GM18508 (cell line): ENCODE results near the gene GAB3.

Experiments
- ATAC-seq: cut with Tn5 transposase; IDR thresholded peaks from one replicate; pipeline ENCODE4 v1.9.1; 2021; ENCODE audit warnings: moderate number of reproducible peaks; ENCODE audit not compliant: insufficient read depth, unreplicated experiment

GAB3 gene

DNA sequence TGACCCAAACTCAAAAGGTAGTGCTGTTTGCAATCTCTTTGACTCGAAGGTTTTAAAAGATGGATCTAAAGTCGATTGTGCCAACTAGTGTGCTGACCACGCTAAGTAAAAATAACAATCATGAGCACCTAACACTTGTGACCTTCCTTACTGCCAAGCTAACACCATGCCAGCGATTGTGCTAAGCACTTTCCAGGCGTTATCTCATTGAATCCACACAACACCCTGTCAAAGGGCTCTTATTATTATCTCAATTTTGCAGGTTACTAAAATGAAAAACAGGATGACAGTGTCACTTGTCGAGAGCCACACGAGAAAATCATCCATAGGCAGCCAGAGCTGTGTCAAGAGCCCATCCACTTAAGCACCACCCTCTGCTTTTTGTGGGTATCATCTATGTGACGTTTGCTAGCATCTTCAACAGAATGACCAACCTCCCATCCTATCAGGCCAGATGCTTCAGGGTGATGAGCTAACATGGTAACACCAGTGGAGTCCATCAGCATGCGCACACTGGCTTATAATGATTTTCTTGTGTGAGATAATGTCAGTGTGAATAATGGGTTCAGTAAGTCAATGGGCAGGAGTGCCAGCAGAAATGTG lies 893 bp upstream of the GAB3 start:
- no peak for ATAC-seq

DNA sequence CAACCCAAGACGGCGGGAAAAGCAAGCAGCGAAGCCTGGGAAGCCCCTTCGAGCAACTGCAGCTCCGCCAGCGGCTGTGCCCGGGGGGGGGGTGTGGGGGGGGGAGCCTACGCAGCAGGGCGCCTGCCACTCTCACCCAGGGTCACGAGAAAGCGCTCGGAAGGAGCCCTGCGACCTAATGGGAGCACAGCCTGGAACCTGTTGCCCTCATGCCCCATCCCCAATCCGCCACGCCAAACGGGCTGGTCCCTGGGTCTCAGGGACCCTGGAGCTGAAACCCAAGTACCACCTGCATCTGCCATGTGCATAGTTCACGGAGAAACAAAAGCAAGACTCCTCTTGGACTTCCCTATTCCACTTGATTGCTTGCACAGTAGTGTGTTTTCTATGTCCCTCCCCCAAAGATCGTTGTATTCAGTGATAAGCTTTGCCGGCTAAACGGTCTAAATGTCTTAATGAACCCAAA lies 359 bp upstream of the GAB3 start:
- no peak for ATAC-seq

DNA sequence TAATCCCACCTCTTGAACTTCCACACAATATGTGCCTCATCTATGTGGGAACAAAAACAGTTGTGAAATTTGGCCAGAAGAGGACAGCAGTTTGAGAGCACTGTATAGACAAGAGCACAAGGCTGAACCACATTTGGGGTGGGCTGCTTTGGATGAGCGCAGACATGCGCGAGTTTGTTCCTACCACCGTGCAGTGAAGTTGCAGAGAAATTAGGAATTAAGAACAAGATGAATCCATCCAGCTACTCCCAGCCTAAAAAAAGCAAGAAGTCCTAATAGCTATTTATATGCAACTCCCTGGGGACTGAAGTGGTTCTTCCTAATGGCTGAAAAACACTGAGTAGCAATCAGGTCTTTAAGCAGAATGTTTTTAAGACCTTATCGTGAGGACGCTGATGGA lies 1.0 kb downstream of the GAB3 start:
- ATAC-seq = no peak

DNA sequence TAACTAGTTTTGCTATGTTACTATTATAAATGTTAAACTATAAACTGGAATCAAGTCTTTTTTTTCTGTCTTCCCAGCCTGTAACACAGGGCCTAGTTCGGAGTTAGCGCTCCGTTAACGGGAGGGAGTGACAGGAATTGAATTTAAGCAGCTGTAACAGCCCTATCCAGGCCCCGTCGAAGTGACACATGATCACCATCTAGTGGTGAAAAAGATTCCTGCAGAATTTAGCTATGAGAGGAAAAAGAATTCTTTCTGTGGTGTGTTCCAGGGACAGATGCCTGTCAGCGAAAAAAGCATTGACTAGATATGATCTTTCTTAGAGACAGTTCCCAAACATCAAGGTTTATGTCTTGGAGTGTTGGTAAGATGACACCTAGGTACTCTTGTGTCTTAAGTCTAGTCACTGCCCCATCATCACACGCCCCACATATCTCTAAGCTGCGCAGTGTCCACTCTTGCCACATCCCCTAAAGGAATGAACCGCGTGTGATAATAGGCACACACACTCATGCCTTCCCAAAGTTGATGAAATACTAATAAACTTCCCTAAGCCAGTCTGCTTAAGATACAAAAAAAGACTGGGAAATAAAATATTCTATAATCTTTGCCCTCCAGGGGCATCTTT lies 2.1 kb downstream of the GAB3 start:
- no peak for ATAC-seq

DNA sequence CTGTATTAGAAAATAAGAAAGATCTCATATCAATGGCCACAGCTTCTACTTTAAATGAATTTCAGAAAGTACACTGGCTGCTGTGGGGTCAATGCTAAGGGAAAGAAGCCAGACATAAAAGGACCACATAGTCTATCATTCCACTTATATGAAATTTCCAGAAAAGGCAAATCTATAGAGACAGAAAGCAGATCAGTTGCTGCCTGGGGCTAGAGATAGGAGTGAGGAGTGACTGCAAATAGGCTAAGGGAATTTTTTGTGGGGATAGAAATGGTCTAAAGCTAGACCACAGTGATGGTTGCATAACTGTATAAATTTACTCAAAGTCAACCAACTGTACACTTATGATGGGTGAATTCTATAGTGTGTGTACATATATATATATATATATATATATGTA lies 8.3 kb downstream of the GAB3 start:
- no peak for ATAC-seq

DNA sequence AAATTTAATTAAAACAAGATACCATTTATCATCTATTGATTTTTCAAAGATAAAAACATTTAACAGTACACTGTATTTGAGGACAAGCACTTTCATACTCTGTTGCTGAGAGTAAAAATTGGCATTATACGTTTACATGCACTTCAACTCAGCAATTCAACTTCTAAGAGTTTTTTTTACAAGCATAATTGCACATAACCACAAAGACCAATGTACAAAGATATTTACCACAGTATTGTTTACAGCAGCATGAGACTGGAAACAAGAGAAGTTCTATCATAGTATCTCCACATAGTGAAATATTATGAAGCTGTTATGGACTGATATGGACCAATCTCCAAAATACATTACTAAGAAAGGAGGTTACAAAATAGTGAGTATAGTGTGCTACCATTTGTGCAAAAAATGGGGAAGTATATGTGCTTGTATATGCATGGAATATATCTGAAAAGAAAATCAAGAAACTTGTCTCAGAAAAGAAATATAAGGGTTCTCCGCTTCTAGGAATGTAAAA lies 10.9 kb downstream of the GAB3 start:
- no peak for ATAC-seq

DNA sequence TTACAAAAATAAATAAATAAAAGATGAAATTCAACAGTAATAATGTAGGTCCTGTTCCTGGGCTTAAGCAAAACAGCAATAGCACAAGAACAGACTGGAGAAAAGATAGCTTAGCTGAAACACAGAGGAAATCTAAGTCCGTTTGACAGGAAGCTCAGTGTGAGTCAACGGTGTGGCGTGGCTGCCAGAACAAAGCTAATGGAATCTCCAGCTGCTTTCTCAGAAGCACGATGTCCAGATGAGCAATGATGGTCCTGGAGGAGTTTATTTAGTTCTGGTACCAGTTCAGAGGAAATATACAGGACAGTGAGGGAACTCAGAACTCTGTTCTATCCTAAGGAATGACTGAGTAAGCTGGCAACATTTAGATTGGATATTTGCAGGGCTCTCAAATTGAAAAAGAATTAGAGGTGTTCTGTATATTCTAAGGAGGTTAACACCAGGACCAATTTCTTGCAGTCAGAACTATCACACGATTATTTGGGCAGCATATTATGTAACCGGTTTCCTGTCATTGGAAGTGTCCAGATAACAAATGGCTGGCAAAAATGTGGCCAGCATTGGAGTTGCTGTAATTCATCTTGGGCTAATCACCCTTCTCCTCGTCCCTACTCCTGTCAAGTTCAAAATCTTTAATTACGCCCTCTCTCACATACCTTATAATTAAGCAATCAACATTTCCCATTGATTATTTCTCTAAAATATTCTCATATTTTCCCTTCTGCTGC lies 12.7 kb downstream of the GAB3 start:
- no peak for ATAC-seq

DNA sequence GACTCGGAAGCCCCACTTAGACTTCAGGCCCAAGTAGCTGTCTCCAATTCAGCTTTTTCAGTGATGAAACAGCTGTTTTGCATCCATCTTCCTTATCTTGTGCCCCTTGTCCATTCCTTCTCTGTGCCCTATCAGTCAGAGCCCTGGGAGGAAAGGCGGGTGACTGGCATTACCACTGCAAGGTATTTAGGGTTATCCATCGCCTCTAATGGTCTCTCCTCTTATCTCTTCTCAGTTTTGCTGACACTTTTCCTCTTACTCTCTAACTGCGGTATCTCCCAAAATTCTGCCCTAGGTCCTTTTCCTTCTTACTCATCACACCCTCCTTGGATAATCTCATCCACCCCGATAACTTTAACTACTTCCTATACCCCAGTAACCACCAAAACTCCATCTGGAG lies 13.7 kb downstream of the GAB3 start:
- no peak for ATAC-seq

DNA sequence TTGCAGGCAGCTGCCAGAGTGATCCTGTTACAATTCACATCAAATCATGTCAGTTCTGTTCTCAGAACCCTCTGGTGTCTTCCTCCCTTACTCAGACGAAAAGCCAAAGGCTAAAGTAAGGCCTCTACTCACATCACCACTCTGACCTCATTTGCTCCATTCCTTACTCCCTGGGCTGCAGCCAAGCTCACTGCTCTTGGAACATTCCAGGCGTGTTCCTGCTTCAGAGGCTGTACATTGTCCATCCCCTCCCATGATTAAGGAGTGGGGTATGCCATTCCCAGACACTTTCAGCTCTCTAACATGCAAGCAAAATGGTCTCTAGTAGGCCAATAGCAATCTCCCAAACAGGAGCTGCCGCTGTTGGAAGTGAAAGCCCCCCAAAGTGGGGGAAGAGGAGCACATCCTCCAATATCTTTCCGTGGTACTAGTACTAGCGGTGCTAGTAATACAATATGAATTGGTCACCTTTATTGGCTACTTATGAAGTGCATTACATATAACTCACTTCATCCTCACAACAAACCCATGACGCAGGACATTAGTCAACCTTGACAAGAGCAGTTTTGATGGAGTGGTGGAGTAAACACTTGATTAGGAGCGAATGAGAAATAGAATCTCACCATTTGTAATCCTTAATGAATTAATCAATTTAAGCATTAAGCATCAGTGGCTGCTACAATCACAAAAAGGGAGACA lies 15.0 kb downstream of the GAB3 start:
- ATAC-seq = no peak

DNA sequence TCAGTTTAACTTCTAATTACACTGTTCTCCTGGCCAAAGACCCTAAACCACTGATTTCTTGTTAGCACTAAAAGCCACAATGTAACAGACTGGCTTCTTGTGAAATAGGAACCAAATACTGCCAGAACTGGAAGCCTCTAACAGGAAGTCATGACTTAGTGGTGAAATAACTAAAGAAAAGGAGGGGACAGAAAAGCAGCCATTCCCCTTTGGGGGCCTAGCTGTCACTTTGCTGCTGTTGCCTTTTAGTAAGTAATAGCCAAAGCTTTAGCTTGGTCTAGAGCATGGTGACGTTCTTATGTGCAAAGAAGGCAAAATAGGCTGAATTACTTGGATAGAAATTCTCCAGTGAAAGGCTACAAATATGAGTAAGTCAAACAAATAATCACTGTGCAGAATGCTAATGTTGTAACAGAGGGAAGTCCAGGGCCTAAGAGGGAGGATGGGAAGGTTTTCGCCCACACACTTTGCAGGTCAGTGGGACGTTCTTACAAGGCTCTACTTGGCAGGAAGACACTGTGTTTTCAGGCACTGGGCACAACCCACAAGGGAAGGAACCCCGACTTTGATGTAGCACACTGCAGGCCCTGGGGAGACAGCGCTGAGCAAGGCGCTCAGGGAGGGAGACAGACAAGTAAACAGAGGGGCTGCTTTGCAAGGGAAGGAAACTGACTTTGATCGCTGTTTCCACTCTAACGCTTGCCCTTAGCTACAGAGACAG lies 16.7 kb downstream of the GAB3 start:
- ATAC-seq = no peak

DNA sequence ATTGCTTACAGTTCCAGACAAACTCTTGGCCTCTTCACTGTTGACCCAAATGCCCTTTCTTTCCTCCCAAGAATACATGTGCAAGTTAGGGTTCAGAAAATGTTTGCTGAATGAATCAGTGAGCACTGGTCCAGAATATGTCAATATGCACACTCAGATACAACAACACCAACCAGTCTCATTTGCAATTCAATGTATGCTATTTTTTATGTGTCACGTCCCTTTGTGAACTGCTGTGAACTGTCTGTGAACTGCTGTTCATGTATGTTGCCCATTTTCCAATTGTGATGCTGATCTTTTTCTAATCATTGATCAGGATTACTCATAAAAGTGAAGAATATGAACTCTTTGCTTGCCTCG lies 17.8 kb downstream of the GAB3 start:
- no peak for ATAC-seq

DNA sequence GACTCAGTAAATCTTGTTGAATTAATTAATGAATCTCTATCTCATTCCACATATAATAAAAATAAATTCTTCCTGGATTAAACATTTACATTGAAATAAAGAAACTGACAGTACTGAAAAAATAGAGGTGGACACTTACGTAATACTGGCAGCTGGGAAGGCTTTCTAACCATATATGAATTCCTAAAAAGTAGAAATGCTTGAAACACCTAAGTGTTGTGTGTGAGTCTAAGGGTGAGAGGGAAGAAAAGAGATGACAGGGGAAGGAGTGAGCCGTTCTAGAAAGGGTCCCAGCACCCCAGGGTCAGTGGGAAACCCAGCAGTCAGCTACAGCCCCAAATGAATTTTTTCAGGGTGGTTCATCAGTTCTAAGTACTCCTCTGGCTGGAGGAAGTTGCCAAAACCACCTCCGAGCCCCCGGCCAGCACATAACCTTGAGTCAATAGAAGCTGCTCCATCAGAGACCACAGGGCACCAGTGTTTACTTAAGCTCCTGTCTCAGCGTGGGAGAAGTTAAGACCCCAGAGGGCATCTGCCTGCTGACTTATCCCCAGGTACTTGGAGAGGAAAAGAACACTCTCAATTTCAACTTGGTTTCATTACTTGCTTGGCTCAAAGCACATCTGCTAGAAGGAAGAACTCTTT lies 18.3 kb downstream of the GAB3 start:
- no peak for ATAC-seq

DNA sequence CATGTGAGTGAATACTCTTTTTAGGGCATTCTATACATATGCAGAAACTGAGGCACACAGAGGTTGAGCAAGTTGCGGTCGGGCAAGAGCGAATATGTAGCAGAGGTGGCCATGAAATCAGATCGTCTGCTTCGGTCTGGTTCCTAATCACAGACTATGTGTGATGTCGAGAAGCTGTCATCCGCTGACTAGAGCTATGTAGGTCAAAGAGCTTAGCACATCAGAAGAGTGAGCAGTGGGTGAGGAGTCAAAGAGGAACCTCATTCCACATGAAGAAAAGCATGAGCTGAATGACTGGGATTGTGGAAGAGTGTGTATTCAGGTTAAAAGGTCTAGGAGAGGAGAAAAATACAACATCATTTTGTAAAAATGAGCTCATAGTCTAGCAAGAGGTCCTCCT lies 19.0 kb downstream of the GAB3 start:
- no peak for ATAC-seq

DNA sequence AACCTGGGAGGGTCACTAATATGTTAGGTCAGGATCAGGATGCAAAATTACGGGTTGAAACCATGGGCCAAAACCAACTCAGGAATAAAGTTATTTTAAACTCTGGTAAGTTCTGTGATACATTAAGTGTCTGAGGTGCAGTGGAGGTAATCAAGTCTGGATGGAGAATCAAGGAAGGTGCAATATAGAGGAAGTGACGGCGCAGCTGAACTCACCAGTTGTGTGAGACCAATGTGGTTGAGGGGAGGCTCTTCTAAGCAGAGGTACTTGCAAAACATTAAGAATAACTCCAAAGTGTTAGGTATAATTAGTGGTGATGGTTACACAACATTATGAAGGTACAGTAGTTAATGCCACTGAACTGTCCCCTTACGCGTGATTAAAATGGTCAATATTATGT lies 19.7 kb downstream of the GAB3 start:
- no peak for ATAC-seq

DNA sequence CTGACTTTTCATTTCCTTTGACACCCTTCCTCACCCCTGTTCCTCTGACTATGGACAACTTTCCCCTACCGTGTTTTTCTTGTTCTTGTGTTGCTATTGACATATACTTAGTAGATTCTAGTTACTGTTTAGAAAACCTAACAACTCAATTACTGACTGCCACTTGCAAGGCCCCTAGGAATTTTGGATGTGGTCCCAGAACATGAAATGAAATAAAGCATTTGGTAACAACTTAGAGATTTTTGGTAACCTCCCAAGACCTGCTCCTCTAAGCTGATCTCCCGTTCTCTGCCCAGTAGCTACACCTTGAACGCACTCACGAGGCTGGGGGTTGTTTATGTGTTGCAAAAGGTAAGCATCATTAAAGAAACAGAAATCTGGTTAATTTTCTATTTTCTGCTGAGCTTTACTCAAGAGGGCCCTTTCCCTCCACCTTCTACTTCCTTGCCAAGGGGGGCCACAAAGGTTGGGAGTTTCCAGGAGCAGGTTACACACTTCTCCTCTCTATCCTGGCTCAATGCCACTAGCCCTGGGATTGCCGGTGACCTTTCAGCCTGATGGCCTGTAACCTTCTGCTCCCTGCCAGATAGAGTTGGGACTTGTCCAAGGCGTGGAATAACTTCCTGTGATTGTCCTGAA lies 20.5 kb downstream of the GAB3 start:
- ATAC-seq = no peak

DNA sequence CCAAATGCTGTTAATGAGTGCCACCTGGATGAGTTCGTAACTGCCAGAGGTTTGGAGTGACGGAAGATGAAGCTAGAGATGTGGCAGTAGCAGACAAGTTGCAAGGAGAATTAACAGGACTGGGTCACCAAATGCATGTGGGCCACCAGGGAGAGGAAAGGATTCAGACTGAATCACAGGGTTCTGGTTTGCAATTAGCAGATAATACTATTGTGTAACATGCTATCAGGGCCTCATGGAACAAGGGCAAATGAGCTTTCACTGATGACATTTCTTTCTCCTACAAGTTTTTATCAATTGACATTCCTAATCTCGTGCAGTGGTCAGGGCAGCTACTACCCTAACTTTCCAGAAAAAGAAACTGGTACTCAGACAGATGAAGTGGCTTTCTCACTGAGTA lies 21.4 kb downstream of the GAB3 start:
- ATAC-seq = no peak

DNA sequence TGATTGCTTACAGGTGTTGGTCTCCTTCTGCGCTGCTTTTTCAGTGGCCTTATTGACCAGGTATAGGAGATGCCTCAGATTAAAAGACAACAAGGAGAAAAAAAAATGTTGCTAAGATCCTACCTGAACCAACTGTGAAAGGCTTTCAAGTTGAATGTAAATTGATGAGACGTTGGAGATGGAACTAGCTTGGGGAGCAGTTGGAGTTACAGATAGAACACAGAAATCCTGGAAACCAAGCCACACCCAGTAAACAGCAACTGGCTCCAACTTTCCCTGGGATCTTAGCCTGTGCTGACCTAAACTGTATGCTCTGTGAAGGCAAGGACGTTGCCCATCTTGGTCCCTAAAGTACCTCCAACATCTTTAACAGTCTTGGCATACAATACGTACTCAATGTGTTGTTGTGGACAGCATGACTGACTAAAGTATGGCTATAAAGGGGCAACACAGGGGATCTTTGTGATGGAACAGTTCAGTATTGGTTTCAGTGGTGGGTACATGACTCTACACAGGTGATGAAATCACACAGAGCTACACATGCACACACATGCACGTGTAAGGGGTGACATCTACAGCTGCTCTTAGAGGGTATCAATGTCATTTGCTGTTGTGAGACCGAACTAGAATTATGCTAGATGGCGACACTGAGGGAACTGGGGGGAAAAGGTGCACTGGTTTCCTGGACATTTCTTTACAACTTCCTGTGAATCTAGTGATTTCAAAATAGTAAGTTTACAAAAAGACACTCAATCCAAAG lies 22.3 kb downstream of the GAB3 start:
- ATAC-seq = no peak

DNA sequence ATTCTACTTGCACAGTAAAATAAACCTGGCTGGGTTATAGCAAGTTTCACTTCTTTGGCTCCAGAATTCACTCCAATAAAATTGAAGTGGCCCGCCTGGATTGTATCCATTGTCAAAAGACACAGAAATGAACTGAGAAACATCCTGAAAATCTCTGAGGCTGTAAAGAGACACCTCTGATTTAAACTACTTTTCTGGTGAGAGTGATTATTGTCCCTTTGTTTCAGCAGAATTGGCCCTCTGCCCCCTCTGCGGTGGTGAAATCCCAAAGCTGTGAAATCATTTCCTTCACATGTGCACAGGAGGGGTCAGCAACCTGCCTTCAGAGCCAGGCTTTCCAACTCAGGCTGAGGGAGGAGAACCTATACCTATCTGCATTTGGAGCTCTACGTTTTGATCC lies 23.0 kb downstream of the GAB3 start:
- ATAC-seq = no peak

DNA sequence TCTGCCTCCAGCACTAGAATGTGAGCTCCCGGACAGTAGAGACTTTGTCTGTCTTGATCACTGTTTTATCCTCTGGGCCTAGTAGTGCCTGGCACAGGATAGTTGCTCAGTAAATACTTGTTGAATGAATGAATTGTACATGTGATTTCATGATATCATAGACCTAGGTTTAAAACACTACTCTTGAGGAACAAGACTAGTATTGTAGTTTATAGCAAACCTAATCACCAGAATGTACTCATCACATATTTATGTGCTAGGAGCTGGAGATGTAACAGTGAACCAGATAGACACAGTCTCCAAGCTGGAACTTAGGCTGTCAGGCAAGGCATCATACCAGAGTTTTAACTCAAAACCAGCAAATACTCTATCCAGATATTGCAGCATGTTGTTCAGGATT lies 23.5 kb downstream of the GAB3 start:
- no peak for ATAC-seq
